ENCODE measurements around the gene USP44.
A peak's percentile ranks its signal among the peaks of the same experiment; 100 is the strongest.
"Not testable (repeated sequence)": the region's sequence is repeated elsewhere in the genome, so short reads cannot be mapped to it uniquely, and the experiment has no call there.

Gene USP44
- total RNA-seq = 5.5 to 11.0 (median 10.8) reads per million in 3 experiments

- DNase-seq = no peak
These were observed at the start of gene USP44 for GRCh38 chr12:95551305-95551704. Gene USP44 (minus strand): TSS chr12:95551476. CDS start chr12:95534256, 17,220 bp downstream.

GRCh38 chr12:95600567-95600966, 49.3 kb upstream of the USP44 start:
- no peak for DNase-seq

GRCh38 chr12:95599880-95600279, 48.6 kb upstream of the USP44 start:
- no peak for DNase-seq

GRCh38 chr12:95594136-95594535, 42.9 kb upstream of the USP44 start:
- no peak for DNase-seq

GRCh38 chr12:95593266-95593871, 42.1 kb upstream of the USP44 start:
- no peak for DNase-seq

- no peak for DNase-seq
These were observed 40.5 kb upstream of the USP44 start for GRCh38 chr12:95591731-95592130.

- DNase-seq = no peak
These were observed 39.5 kb upstream of the USP44 start for GRCh38 chr12:95590775-95591174.

GRCh38 chr12:95583933-95584332, 32.7 kb upstream of the USP44 start:
- no peak for DNase-seq

- DNase-seq = no peak
These were observed 31.2 kb upstream of the USP44 start for GRCh38 chr12:95582230-95583058.

GRCh38 chr12:95577820-95578219, 26.5 kb upstream of the USP44 start:
- no peak for DNase-seq

- no peak for DNase-seq
These were observed 23.6 kb upstream of the USP44 start for GRCh38 chr12:95574799-95575452.

GRCh38 chr12:95573951-95574576, 22.8 kb upstream of the USP44 start:
- DNase-seq = no peak

GRCh38 chr12:95571369-95571768, 20.1 kb upstream of the USP44 start:
- DNase-seq = no peak

GRCh38 chr12:95568045-95568444, 16.8 kb upstream of the USP44 start:
- DNase-seq = not testable (repeated sequence)

GRCh38 chr12:95557625-95558024, 6.3 kb upstream of the USP44 start:
- no peak for DNase-seq

GRCh38 chr12:95554532-95555071, 3.3 kb upstream of the USP44 start:
- DNase-seq = no peak

- no peak for DNase-seq
These were observed 2.1 kb upstream of the USP44 start for GRCh38 chr12:95553197-95553943.

GRCh38 chr12:95551913-95552516, 739 bp upstream of the USP44 start:
- no peak for DNase-seq

- no peak for DNase-seq
These were observed 1.7 kb downstream of the USP44 start for GRCh38 chr12:95549392-95550084.

GRCh38 chr12:95548539-95549391, 2.5 kb downstream of the USP44 start:
- peak; percentile 65 for DNase-seq
